RPMI8226 (cell line): Measurements from ENCODE around the gene SLFN13.
"Not testable (repeated sequence)": the region's sequence is repeated elsewhere in the genome, so short reads cannot be mapped to it uniquely, and the experiment has no call there.

Experiments
- DNase-seq: peaks from one replicate; pipeline ENCODE4 v3.0.0-alpha.2; 2015

The SLFN13 gene

GRCh38 chr17:35448214-35448898, at the start of gene SLFN13:
SLFN13 (minus strand) TSS chr17:35448766; CDS start chr17:35445680, 3,086 bp downstream.
- peak; percentile 73 for DNase-seq

GRCh38 chr17:35496451-35497290, 48.1 kb upstream of the SLFN13 start:
- no peak for DNase-seq

- no peak for DNase-seq
Observed at GRCh38 chr17:35493040-35493439, 44.5 kb upstream of the SLFN13 start.

- DNase-seq: no peak
Observed at GRCh38 chr17:35491417-35491816, 42.9 kb upstream of the SLFN13 start.

GRCh38 chr17:35489944-35490343, 41.4 kb upstream of the SLFN13 start:
- DNase-seq: no peak

GRCh38 chr17:35488991-35489390, 40.4 kb upstream of the SLFN13 start:
- DNase-seq: no peak

GRCh38 chr17:35486920-35487732, 38.6 kb upstream of the SLFN13 start:
- DNase-seq: peak; percentile 11

GRCh38 chr17:35479271-35479670, 30.7 kb upstream of the SLFN13 start:
- no peak for DNase-seq

- no peak for DNase-seq
Observed at GRCh38 chr17:35477248-35477647, 28.7 kb upstream of the SLFN13 start.

GRCh38 chr17:35476283-35476820, 27.8 kb upstream of the SLFN13 start:
- DNase-seq: no peak

- no peak for DNase-seq
Observed at GRCh38 chr17:35468475-35468874, 19.9 kb upstream of the SLFN13 start.

- DNase-seq: no peak
Observed at GRCh38 chr17:35467824-35468223, 19.3 kb upstream of the SLFN13 start.

- peak; percentile 92 for DNase-seq
Observed at GRCh38 chr17:35460354-35460851, 11.8 kb upstream of the SLFN13 start.

GRCh38 chr17:35454035-35454434, 5.5 kb upstream of the SLFN13 start:
- not testable (repeated sequence) for DNase-seq

GRCh38 chr17:35453171-35453570, 4.6 kb upstream of the SLFN13 start:
- DNase-seq: no peak

- no peak for DNase-seq
Observed at GRCh38 chr17:35449371-35449931, 885 bp upstream of the SLFN13 start.

- no peak for DNase-seq
Observed at GRCh38 chr17:35448899-35449227, 297 bp upstream of the SLFN13 start.

- no peak for DNase-seq
Observed at GRCh38 chr17:35447499-35447898, 1.1 kb downstream of the SLFN13 start.

GRCh38 chr17:35438433-35438832, 10.1 kb downstream of the SLFN13 start:
- DNase-seq: no peak

GRCh38 chr17:35433075-35433894, 15.3 kb downstream of the SLFN13 start:
- peak; percentile 41 for DNase-seq

- no peak for DNase-seq
Observed at GRCh38 chr17:35432176-35433074, 16.1 kb downstream of the SLFN13 start, which contains the start of gene SLFN12. SLFN12 (minus strand) TSS chr17:35432500; CDS start chr17:35423028, 9,472 bp downstream.
